Measurements from ENCODE around the gene NRARP.

- TF ChIP-seq CTCF (IDR thresholded peaks at IDR 0.05; ENCODE audit: low read depth, low read length, poor library complexity, severe bottlenecking) (no peak), EZH2phosphoT487 (IDR thresholded peaks at IDR 0.05; ENCODE audit: borderline replicate concordance, low read length) (no peak)
Observed at GRCh38 chr9:137313326-137313936, 11.4 kb upstream of the NRARP start.
